GM12874 (cell line): ENCODE measurements around the gene SLC4A4.

Source experiments
- TF ChIP-seq, protein P1 (sequence below): IDR thresholded peaks from 2 replicates; pipeline ENCODE4 v1.5.1; 2011; ENCODE audit warnings: low read depth, mild to moderate bottlenecking, control low read depth, low read length, moderate library complexity; ENCODE audit not compliant: insufficient read depth

Gene SLC4A4

GRCh38 chr4:71389149-71389827 is 50.5 kb downstream of the SLC4A4 start:
- TF ChIP-seq, protein P1, sequence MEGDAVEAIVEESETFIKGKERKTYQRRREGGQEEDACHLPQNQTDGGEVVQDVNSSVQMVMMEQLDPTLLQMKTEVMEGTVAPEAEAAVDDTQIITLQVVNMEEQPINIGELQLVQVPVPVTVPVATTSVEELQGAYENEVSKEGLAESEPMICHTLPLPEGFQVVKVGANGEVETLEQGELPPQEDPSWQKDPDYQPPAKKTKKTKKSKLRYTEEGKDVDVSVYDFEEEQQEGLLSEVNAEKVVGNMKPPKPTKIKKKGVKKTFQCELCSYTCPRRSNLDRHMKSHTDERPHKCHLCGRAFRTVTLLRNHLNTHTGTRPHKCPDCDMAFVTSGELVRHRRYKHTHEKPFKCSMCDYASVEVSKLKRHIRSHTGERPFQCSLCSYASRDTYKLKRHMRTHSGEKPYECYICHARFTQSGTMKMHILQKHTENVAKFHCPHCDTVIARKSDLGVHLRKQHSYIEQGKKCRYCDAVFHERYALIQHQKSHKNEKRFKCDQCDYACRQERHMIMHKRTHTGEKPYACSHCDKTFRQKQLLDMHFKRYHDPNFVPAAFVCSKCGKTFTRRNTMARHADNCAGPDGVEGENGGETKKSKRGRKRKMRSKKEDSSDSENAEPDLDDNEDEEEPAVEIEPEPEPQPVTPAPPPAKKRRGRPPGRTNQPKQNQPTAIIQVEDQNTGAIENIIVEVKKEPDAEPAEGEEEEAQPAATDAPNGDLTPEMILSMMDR, result no peak

DNA sequence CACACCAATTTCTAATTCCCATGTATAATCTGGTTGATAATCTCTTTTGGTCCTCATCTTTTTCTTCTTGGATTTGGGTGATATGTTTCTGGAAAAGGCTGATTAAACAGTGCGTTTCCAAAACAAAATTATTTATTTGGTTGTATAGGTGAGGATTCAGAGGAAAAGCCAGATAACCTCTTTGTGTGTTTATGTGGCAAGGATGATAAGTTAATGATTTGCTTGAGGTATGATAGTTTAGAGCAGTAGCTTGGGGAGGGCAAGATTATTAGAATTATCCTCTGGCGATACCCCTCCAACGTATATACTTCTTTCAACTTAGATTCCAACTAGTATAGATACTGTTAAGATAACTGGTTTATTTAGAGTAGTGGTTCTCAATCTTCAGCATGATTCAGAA is 53.3 kb downstream of the SLC4A4 start:
- TF ChIP-seq, protein P1, result no peak

DNA sequence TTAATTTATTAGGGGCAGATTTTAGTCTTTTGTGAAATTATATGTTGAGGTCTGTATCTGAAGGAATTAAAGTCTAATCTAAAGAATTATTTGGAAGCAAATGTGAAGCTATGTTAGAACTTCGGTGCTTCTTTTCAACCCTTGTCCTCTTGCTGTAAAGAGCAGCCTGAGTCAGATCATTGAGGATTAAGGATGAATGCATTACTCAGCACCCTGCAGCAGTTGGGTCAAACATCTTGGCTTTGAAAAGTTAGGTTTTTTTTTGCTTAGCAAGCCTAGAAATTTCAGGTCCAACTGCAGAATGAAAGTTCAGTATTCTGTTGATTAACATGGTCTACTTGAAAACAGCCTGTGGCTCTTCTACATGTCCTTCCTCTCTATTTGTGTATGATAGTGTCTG is 57.6 kb downstream of the SLC4A4 start:
- TF ChIP-seq, protein P1, result no peak

- TF ChIP-seq, protein P1, result no peak
Measured at GRCh38 chr4:71400810-71401209, 62.0 kb downstream of the SLC4A4 start.

DNA sequence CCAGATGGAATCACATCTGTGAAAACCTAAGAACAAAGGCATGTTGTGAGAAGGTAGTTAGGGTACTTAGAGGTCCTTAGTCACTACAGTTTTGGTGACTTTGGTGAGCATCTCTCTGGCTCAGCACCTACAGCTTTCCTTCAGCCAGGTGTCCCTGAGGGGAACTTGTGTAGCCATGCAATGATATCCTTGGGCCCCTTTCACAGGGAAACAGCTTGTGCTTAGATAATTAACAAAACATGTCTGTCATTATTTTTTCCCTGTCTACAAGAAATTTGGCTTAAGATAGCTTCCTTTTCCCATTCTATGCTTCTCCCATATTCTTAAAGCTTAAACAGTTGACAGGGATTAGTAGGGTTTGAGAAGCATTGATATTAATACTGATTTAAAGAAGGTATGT is 63.8 kb downstream of the SLC4A4 start:
- TF ChIP-seq, protein P1, result no peak

DNA sequence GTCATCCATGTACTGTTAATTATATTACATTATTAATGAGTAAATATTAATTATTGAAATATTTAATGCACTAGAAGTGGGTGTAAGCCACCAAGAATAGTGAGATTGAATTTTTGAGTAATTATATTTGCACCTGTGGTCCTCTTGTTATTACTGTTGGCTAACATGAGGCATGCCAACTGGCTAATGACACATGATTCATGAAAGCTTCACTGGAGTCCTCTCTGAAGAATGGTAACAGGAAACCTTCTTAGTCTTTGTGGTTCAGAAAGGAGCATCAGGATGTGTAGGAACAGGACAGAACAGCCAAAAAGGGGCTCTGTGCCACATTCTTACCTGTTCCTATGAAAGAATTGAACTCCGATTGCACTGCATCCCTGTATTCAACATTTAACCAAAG is 65.2 kb downstream of the SLC4A4 start:
- TF ChIP-seq, protein P1, result no peak

GRCh38 chr4:71405791-71406190 is 67.0 kb downstream of the SLC4A4 start:
- TF ChIP-seq, protein P1, result no peak

GRCh38 chr4:71406459-71406963 is 67.7 kb downstream of the SLC4A4 start:
- TF ChIP-seq, protein P1, result no peak
